ENCODE results near the gene MINDY4.

The MINDY4 gene

DNA sequence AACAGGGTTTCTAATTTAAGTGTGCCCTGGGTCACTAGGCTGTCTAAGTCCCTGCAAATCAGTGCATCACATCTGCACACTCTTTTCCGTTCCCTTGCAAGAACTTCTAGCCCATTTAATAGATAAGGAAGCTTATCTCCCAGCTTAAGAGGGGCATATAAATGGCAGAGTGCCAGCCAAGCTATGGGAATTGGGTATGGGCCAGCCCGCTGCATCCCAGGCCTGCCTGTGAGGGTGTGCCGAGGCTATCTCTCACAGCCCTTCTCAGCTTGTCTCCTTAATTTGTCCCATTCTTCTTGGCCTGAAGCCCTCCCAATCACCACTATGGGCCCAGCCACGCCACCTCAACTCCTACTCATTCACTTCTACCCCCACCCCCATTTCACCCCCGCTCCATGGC is 155.1 kb downstream of the MINDY4 start:
- TF ChIP-seq, protein P1, sequence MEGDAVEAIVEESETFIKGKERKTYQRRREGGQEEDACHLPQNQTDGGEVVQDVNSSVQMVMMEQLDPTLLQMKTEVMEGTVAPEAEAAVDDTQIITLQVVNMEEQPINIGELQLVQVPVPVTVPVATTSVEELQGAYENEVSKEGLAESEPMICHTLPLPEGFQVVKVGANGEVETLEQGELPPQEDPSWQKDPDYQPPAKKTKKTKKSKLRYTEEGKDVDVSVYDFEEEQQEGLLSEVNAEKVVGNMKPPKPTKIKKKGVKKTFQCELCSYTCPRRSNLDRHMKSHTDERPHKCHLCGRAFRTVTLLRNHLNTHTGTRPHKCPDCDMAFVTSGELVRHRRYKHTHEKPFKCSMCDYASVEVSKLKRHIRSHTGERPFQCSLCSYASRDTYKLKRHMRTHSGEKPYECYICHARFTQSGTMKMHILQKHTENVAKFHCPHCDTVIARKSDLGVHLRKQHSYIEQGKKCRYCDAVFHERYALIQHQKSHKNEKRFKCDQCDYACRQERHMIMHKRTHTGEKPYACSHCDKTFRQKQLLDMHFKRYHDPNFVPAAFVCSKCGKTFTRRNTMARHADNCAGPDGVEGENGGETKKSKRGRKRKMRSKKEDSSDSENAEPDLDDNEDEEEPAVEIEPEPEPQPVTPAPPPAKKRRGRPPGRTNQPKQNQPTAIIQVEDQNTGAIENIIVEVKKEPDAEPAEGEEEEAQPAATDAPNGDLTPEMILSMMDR (IDR thresholded peaks at IDR 0.05; ENCODE audit: insufficient read depth, low read depth, low read length, missing control alignments) = no peak
- DNase-seq (ENCODE audit: low read depth) = no peak
- no peak overlapping the region for H3K4me3 ChIP-seq (ENCODE audit: low read length)

GRCh38 chr7:30927040-30927439 is 155.8 kb downstream of the MINDY4 start:
- DNase-seq (ENCODE audit: low read depth) = no peak
- H3K4me3 ChIP-seq (ENCODE audit: low read length) = no peak overlapping the region
- TF ChIP-seq, protein P1 (IDR thresholded peaks at IDR 0.05; ENCODE audit: insufficient read depth, low read depth, low read length, missing control alignments) = no peak

- TF ChIP-seq, protein P1 (IDR thresholded peaks at IDR 0.05; ENCODE audit: insufficient read depth, low read depth, low read length, missing control alignments) = no peak
- no peak for DNase-seq (ENCODE audit: low read depth)
- H3K4me3 ChIP-seq (ENCODE audit: low read length) = no peak overlapping the region
These were observed 156.3 kb downstream of the MINDY4 start for GRCh38 chr7:30927559-30927958.

DNA sequence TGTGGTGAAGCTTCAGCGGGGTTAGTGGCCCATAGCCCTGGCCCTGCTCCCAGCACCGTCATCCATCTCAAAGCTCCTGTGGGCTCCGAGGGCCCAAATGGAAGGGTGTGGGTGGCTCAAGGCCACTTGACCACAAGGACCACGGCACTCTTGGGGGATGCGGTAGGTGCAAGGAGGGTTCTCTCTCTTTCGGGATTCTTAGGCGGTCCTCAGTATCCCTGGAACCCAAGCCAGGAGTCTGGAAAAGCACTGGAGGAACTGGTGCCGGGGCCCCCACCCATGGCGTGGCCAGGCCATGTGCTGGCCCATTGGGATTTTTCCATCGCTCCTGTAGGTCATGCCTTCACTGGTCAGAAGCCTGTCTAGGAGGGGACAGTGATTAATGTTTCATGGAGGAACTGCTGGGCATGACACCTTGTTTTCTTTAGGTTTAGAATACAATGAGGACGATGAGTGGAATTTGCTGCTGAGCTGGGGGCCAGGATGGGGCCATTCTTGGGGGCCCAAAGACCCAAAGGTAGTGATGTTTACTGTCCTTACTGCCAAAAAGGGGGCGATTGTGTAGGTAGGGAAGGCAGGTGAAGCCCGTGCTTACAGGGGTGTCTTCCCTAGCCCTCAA is 157.1 kb downstream of the MINDY4 start:
- TF ChIP-seq, protein P1 (IDR thresholded peaks at IDR 0.05; ENCODE audit: insufficient read depth, low read depth, low read length, missing control alignments) = no peak
- no peak for DNase-seq (ENCODE audit: low read depth)
- H3K4me3 ChIP-seq (ENCODE audit: low read length) = no peak overlapping the region

DNA sequence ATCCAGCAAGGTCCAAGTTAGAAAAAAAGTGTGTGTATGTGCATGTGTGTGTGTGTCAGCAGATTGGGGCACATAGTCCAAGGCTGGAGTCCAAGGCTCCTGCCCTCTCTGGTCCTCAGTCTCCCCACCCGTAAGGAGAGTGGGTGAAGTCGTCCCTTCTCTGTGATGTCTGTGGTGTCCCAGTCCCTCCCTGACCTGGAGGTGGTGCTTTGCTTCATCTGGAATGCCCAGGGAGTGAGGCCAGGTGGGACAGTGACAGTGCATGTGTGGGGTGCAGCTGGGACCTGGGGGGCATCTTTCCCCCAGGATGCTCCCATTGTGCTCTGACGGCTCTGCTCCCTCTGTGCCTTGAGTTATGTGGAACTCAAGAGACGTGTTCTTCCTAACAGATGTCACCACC is 158.5 kb downstream of the MINDY4 start:
- TF ChIP-seq, protein P1 (IDR thresholded peaks at IDR 0.05; ENCODE audit: insufficient read depth, low read depth, low read length, missing control alignments) = no peak
- H3K4me3 ChIP-seq (ENCODE audit: low read length) = no peak overlapping the region
- no peak for DNase-seq (ENCODE audit: low read depth)

DNA sequence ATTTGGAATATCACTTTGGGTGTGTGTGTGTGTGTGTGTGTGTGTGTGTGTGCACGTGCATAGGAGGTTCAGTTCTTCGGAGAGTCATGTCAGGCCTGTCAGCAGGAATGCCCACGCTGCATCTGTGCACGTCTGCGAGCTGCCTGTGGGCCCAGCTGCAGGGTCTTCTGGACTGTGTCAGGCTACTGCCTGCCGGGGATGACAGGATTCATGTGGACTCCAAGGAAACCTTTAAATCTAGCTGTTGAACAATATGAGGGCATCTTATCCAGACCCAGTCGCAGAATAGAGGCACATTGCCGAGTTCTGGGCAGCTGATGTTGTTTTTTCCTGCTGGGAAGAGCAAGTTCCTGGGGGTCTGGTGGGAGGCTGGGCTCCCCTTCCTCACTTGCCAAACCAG is 159.4 kb downstream of the MINDY4 start:
- DNase-seq (ENCODE audit: low read depth) = no peak
- TF ChIP-seq, protein P1 (IDR thresholded peaks at IDR 0.05; ENCODE audit: insufficient read depth, low read depth, low read length, missing control alignments) = no peak
- H3K4me3 ChIP-seq (ENCODE audit: low read length) = no peak overlapping the region
